ENCODE results near the gene ARPP21. TPM values are rescaled to one million over a fixed set of nuclear protein-coding genes. Genes with fewer than 3 reads are reported as not detected.

Gene ARPP21
- total RNA-seq, 1 donor from 2014 or later, result not detected

DNA sequence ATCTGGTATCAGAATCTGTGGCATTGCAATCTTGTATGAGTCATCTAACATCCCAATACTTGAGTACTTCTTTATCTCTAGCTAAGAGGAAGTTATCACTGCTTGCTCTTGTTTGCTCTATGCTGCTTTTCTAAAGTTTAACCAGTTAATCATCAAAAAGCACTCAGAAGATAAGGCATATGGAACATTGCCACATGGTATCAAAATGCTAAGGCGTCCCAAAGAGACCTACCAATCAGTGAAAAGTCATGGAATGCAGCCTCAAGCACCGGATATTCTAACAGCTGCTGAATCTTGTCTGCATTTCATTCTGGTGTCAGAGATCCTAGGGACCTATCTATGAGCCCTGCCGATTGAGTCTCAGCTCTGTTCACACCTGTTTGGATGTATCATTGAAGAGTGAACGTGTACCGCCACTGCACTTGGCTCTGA, 192.8 kb downstream of the ARPP21 start:
- intact Hi-C loops (cut with micrococcal nuclease), result no loop called here
- ATAC-seq (ENCODE audit: low read depth), result no peak
- CTCF ChIA-PET, result no interaction called here
- no peak for DNase-seq
- POLR2A ChIA-PET, result no interaction called here
- TF ChIP-seq, protein P1, sequence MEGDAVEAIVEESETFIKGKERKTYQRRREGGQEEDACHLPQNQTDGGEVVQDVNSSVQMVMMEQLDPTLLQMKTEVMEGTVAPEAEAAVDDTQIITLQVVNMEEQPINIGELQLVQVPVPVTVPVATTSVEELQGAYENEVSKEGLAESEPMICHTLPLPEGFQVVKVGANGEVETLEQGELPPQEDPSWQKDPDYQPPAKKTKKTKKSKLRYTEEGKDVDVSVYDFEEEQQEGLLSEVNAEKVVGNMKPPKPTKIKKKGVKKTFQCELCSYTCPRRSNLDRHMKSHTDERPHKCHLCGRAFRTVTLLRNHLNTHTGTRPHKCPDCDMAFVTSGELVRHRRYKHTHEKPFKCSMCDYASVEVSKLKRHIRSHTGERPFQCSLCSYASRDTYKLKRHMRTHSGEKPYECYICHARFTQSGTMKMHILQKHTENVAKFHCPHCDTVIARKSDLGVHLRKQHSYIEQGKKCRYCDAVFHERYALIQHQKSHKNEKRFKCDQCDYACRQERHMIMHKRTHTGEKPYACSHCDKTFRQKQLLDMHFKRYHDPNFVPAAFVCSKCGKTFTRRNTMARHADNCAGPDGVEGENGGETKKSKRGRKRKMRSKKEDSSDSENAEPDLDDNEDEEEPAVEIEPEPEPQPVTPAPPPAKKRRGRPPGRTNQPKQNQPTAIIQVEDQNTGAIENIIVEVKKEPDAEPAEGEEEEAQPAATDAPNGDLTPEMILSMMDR (IDR thresholded peaks at IDR 0.05), result no peak
- H3K9me3 Mint-ChIP-seq, result no peaks in the 10 kb centered on the region
- no peak overlapping the region for H3K27ac Mint-ChIP-seq
- no peaks in the 10 kb centered on the region for H3K27me3 Mint-ChIP-seq
- no peaks in the 10 kb centered on the region for H3K4me1 Mint-ChIP-seq
- no peaks in the 10 kb centered on the region for H3K36me3 Mint-ChIP-seq (ENCODE audit: low read depth)
- H3K4me3 Mint-ChIP-seq, result no peak overlapping the region
